ENCODE measurements around the gene KLHL18. TPM values are rescaled to one million over a fixed set of nuclear protein-coding genes. Genes with fewer than 3 reads are reported as not detected.

The KLHL18 gene
- 11.2 and 22.5 TPM in 2 replicates for total RNA-seq

GRCh38 chr3:47282424-47283192 lies at the start of gene KLHL18, which contains the start of gene KIF9:
TSS of gene KLHL18 (plus strand) at chr3:47282944. CDS start at chr3:47282966, 22 bp downstream.
TSS of gene KIF9 (minus strand) at chr3:47282799. CDS start at chr3:47277374, 5,425 bp downstream.

GRCh38 chr3:47380601-47381316 lies 98.0 kb downstream of the KLHL18 start, which contains the start of gene PTPN23:
TSS of gene PTPN23 (plus strand) at chr3:47381021. CDS start at chr3:47381097, 76 bp downstream.

Other genes with a start within 250 kb of the KLHL18 start
- 10.7 and 18.1 TPM in 2 replicates for gene SETD2, start 118.8 kb upstream of the KLHL18 start, total RNA-seq
- gene KIF9, start 145 bp upstream of the KLHL18 start, total RNA-seq, result 12.6 and 34.9 TPM in 2 replicates
- gene PTPN23, start 98.1 kb downstream of the KLHL18 start, total RNA-seq, result 10.7 and 19.3 TPM in 2 replicates
- 52.6 and 68.0 TPM in 2 replicates for gene SCAP, start 193.0 kb downstream of the KLHL18 start, total RNA-seq
- 26.5 and 37.0 TPM in 2 replicates for gene ELP6, start 230.8 kb downstream of the KLHL18 start, total RNA-seq